Measurements from ENCODE around the gene CALHM4.

DNA sequence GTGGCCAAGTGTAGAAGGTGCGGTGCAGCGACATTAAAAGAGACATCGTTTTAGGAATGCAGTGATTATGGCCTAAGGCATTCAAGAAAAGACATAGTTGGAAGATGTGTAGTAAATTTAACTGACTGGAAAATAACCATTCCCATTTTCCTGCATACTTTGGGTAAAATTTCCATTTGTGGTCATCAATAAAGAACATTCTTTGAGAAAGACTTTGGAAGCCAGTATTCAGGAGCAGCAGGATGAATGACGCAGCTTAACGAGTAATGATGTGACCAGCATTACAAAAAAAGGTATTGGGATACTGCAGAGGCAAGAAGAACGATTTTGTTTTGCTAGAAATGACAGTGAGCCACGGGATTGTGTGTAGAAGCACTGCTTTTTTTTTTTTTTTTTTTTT lies 10.8 kb downstream of the CALHM4 start:
- TF ChIP-seq, protein P1, sequence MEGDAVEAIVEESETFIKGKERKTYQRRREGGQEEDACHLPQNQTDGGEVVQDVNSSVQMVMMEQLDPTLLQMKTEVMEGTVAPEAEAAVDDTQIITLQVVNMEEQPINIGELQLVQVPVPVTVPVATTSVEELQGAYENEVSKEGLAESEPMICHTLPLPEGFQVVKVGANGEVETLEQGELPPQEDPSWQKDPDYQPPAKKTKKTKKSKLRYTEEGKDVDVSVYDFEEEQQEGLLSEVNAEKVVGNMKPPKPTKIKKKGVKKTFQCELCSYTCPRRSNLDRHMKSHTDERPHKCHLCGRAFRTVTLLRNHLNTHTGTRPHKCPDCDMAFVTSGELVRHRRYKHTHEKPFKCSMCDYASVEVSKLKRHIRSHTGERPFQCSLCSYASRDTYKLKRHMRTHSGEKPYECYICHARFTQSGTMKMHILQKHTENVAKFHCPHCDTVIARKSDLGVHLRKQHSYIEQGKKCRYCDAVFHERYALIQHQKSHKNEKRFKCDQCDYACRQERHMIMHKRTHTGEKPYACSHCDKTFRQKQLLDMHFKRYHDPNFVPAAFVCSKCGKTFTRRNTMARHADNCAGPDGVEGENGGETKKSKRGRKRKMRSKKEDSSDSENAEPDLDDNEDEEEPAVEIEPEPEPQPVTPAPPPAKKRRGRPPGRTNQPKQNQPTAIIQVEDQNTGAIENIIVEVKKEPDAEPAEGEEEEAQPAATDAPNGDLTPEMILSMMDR (IDR thresholded peaks at IDR 0.05 in 4 of 5, conservative IDR thresholded peaks at IDR 0.05 in 1 of 5) = no peak
- no peak for TF ChIP-seq POLR2A (IDR thresholded peaks at IDR 0.05)

Data from gastrocnemius medialis (tissue), 4 donors.